ENCODE data around the gene TM4SF1. TPM values are rescaled to one million over a fixed set of nuclear protein-coding genes. Genes with fewer than 3 reads are reported as not detected.

The TM4SF1 gene
- total and polyA plus RNA-seq, 9 of the 15 experiments (the other 6 are each of a cell fraction or from before 2014, with no cell fraction given): 0.06 to 0.44 (median 0.08) TPM; not detected in 4

DNA sequence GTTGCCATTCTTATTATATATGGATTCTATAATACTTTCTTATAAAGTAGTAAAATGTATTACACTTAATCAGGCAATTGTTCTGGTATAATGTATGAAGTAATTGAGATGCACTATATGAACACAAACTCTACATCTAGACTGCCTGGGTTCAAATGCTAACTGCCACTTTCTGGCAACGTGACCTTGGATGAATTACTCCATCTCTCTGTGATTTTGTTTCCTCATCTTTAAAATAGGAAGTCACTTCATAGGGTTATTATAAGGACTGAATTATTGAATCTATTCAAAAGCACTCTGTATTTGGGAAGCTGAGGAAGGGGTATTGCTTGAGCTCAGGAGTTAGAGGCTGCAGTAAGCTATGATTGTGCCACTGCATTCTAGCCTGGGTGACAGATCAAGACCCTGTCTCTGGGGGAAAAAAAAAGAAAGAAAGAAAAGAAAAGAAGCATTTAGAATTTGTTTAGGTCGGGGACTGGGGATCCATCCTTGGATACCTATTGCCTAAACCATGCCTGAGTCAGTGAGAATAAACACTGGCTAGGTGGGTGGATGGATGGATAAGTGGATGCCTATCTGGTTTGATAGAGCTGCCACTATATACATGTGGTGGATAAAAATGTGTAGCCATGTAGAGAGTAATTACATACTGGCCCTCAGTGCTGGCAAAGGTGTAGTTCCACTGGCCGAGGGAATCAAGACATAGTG, 2.5 kb downstream of the TM4SF1 start:
- no peak for TF ChIP-seq CTBP1 (IDR thresholded peaks at IDR 0.05; ENCODE audit: borderline replicate concordance)
- DNase-seq (ENCODE audit: extremely low read depth in 1 of 4, low spot score in 3 of 4) (no peak), ATAC-seq (no peak), FAIRE-seq (no peak)
- Histone ChIP-seq H3K4me2 (ENCODE audit: insufficient read depth, low read length) (no peak overlapping the region), H3K79me2 (ENCODE audit: control insufficient read depth, insufficient read depth, low read length) (no peaks in the 10 kb centered on the region), H3K4me3 (no peak overlapping the region), H3K9ac (ENCODE audit: insufficient read depth in 1 of 2, low read depth in 2 of 2, low read length in 2 of 2) (no peak overlapping the region), H3K27ac (ENCODE audit: extremely low read depth, low read depth, low read length) (no peak overlapping the region), H2AFZ (ENCODE audit: low read depth, low read length) (no peak overlapping the region), H3K9me1 (ENCODE audit: control insufficient read depth, insufficient read depth, low read length) (no peaks in the 10 kb centered on the region), H3K36me3 (ENCODE audit: control insufficient read depth, insufficient read depth, low read length) (no peaks in the 10 kb centered on the region), H4K20me1 (replicated peaks; ENCODE audit: control insufficient read depth, insufficient read depth, low read length) (peaks cover 2% of the 10 kb centered on the region; the same call in 1 of the 2 replicates), H3K9me3 (replicated peaks; ENCODE audit: control insufficient read depth, insufficient read depth, low read depth, low read length) (no peaks in the 10 kb centered on the region), H3K27me3 (ENCODE audit: control insufficient read depth in 2 of 2, insufficient read depth in 2 of 2, low read length in 2 of 2) (peaks cover 0 to 6% of the 10 kb centered on the region in 2 experiments; a peak in 3 of 5 replicates), H3K4me1 (replicated peaks in 1 of 2; ENCODE audit: control insufficient read depth in 2 of 2, insufficient read depth in 2 of 2, low read length in 2 of 2) (no peaks in the 10 kb centered on the region)
- BruUV-seq (replicated peaks): no TSS peak
- POLR2A ChIA-PET: interaction anchor here (0.6 to 0.8 kb wide), 2 partner anchors 16 to 1062 kb away, joined by 3 read pairs; no protein-coding TSS in a partner anchor
- intact Hi-C loops (cut with micrococcal nuclease): no loop called here
- CTCF ChIA-PET (ENCODE audit: low intra/inter-chr PET ratio): no interaction called here
- in situ Hi-C loops (cut with MboI): no loop called here
- 0% methylated on average over 3 of the region's 3 CpGs for WGBS (ENCODE audit: insufficient coverage, low coverage, missing lambda C conversion rate)

- Histone ChIP-seq H3K9me3 (replicated peaks; ENCODE audit: control insufficient read depth, insufficient read depth, low read depth, low read length) (no peaks in the 10 kb centered on the region), H4K20me1 (replicated peaks; ENCODE audit: control insufficient read depth, insufficient read depth, low read length) (peaks cover 2% of the 10 kb centered on the region; the same call in 1 of the 2 replicates), H3K36me3 (ENCODE audit: control insufficient read depth, insufficient read depth, low read length) (no peaks in the 10 kb centered on the region), H3K9ac (ENCODE audit: insufficient read depth in 1 of 2, low read depth in 2 of 2, low read length in 2 of 2) (no peak overlapping the region), H3K4me1 (replicated peaks in 1 of 2; ENCODE audit: control insufficient read depth in 2 of 2, insufficient read depth in 2 of 2, low read length in 2 of 2) (no peaks in the 10 kb centered on the region), H3K27ac (ENCODE audit: extremely low read depth, low read depth, low read length) (no peak overlapping the region), H3K4me2 (ENCODE audit: insufficient read depth, low read length) (no peak overlapping the region), H3K4me3 (no peak overlapping the region), H3K9me1 (ENCODE audit: control insufficient read depth, insufficient read depth, low read length) (no peaks in the 10 kb centered on the region), H3K79me2 (ENCODE audit: control insufficient read depth, insufficient read depth, low read length) (no peaks in the 10 kb centered on the region), H2AFZ (ENCODE audit: low read depth, low read length) (no peak overlapping the region), H3K27me3 (ENCODE audit: control insufficient read depth in 2 of 2, insufficient read depth in 2 of 2, low read length in 2 of 2) (peaks cover 0 to 6% of the 10 kb centered on the region in 2 experiments; a peak in 3 of 5 replicates)
- CTCF ChIA-PET (ENCODE audit: low intra/inter-chr PET ratio): no interaction called here
- TF ChIP-seq MBD2 (IDR thresholded peaks at IDR 0.05; ENCODE audit: borderline replicate concordance, low read depth): no peak
- no peak for TF ChIP-seq CBFA2T3 (IDR thresholded peaks at IDR 0.05)
- TF ChIP-seq ZNF3 (CRISPR knock-in tag; IDR thresholded peaks at IDR 0.05): no peak
- BruUV-seq (replicated peaks): no TSS peak
- in situ Hi-C loops (cut with MboI): no loop called here
- WGBS (ENCODE audit: insufficient coverage, low coverage, missing lambda C conversion rate): 0% methylated on average over 1 of the region's 1 CpG
- no peak for ATAC-seq
- no peak for FAIRE-seq
- intact Hi-C loops (cut with micrococcal nuclease): no loop called here
- no peak for DNase-seq (ENCODE audit: extremely low read depth in 1 of 4, low spot score in 3 of 4)
- POLR2A ChIA-PET: no interaction called here
Measured at GRCh38 chr3:149374391-149374790, 3.1 kb downstream of the TM4SF1 start.
